Liver (tissue), 9 donors: ENCODE measurements around the gene OLFML1. TPM values are rescaled to one million over a fixed set of nuclear protein-coding genes. Genes with fewer than 3 reads are reported as not detected.

Source experiments
- DNase-seq: peaks from one replicate; pipeline ENCODE4 v3.0.0-alpha.2; 2017; ENCODE audit warnings: low spot score
- H3K27ac ChIP-seq, 2 donors: one replicate each; pipeline ENCODE4 v1.7.0; 2013; ENCODE audit warnings: inconsistent platforms in 2 of 2, low read length in 2 of 2, control low read depth in 1 of 2, low read depth in 1 of 2, mild to moderate bottlenecking in 1 of 2
- H3K27me3 ChIP-seq, 4 donors: one replicate each; pipeline versions ENCODE4 v1.6.1 to v1.7.0; 2013; ENCODE audit warnings: low read length in 3 of 4, inconsistent platforms in 1 of 4, mild to moderate bottlenecking in 1 of 4, moderate library complexity in 1 of 4; ENCODE audit not compliant: control insufficient read depth in 4 of 4, insufficient read depth in 4 of 4
- H3K36me3 ChIP-seq, 4 donors: one replicate each; pipeline versions ENCODE4 v1.6.1 to v1.7.0; 2013; ENCODE audit warnings: low read length in 3 of 4, mild to moderate bottlenecking in 3 of 4, low read depth in 1 of 4, moderate library complexity in 1 of 4; ENCODE audit not compliant: control insufficient read depth in 4 of 4, insufficient read depth in 3 of 4
- H3K4me1 ChIP-seq, 4 donors: one replicate each; pipeline versions ENCODE4 v1.6.1 to v1.7.0; 2013; ENCODE audit warnings: low read length in 3 of 4, mild to moderate bottlenecking in 3 of 4, moderate library complexity in 1 of 4; ENCODE audit not compliant: control insufficient read depth in 4 of 4, insufficient read depth in 4 of 4
- H3K4me3 ChIP-seq, 3 donors: one replicate each; pipeline versions ENCODE4 v1.6.1 to v1.7.0; 2013; ENCODE audit warnings: low read length in 3 of 3, control low read depth in 1 of 3, low read depth in 1 of 3, mild to moderate bottlenecking in 1 of 3
- H3K9ac ChIP-seq, 2 donors: one replicate each; pipeline ENCODE4 v1.7.0; 2013; ENCODE audit warnings: low read length in 2 of 2, mild to moderate bottlenecking in 2 of 2, moderate library complexity in 2 of 2, control low read depth in 1 of 2, low read depth in 1 of 2
- H3K9me3 ChIP-seq, 4 donors: one replicate each; pipeline versions ENCODE4 v1.6.1 to v1.7.0; 2013; ENCODE audit warnings: low read length in 3 of 4; ENCODE audit not compliant: control insufficient read depth in 4 of 4
- ATF3 ChIP-seq: IDR thresholded peaks from 2 replicates; pipeline ENCODE4 v1.6.1; 2016; ENCODE audit warnings: antibody characterized with exemption
- CTCF ChIP-seq: fragments of 150-350 bp; IDR thresholded peaks from 2 replicates; pipeline ENCODE4 v1.5.1; 2017; ENCODE audit warnings: improper control_type of control experiment, low read depth, low read length; ENCODE audit not compliant: missing input control
- EGR1 ChIP-seq, 2 donors: IDR thresholded peaks; 2 replicates each; pipeline ENCODE4 v1.6.1; 2016 to 2018; ENCODE audit warnings: antibody characterized with exemption in 2 of 2, low read depth in 2 of 2
- FOXA1 ChIP-seq: IDR thresholded peaks from 2 replicates; pipeline ENCODE4 v1.6.1; 2016; ENCODE audit warnings: antibody characterized with exemption
- FOXA2 ChIP-seq: IDR thresholded peaks from 2 replicates; pipeline ENCODE4 v1.6.1; 2016; ENCODE audit warnings: antibody characterized with exemption
- GABPA ChIP-seq, 2 donors: IDR thresholded peaks in 1 of 2; conservative IDR thresholded peaks in 1 of 2; 2 replicates each; pipeline ENCODE4 v1.6.1; 2016; ENCODE audit warnings: antibody characterized with exemption in 2 of 2, mild to moderate bottlenecking in 1 of 2, moderate library complexity in 1 of 2
- HNF4A ChIP-seq, 2 donors: conservative IDR thresholded peaks; 2 replicates each; pipeline ENCODE4 v1.6.1; 2016; ENCODE audit warnings: antibody characterized with exemption in 2 of 2, mild to moderate bottlenecking in 2 of 2
- HNF4G ChIP-seq: IDR thresholded peaks from 2 replicates; pipeline ENCODE4 v1.6.1; 2016; ENCODE audit warnings: antibody characterized with exemption
- JUND ChIP-seq, 2 donors: IDR thresholded peaks; 2 replicates each; pipeline ENCODE4 v1.6.1; 2016; ENCODE audit warnings: antibody characterized with exemption in 2 of 2
- MAX ChIP-seq: IDR thresholded peaks from 2 replicates; pipeline ENCODE4 v1.6.1; 2016; ENCODE audit warnings: antibody characterized with exemption
- NR2F2 ChIP-seq: IDR thresholded peaks from 2 replicates; pipeline ENCODE4 v1.6.1; 2016; ENCODE audit warnings: antibody characterized with exemption
- RAD21 ChIP-seq, 2 donors: IDR thresholded peaks; 2 replicates each; pipeline ENCODE4 v1.6.1; 2016; ENCODE audit warnings: antibody characterized with exemption in 2 of 2, mild to moderate bottlenecking in 2 of 2
- REST ChIP-seq: IDR thresholded peaks from 2 replicates; pipeline ENCODE4 v1.6.1; 2016; ENCODE audit warnings: antibody characterized with exemption, mild to moderate bottlenecking
- RXRA ChIP-seq, 2 donors: IDR thresholded peaks; 2 replicates each; pipeline ENCODE4 v1.6.1; 2017 to 2018; ENCODE audit warnings: antibody characterized with exemption in 2 of 2, mild to moderate bottlenecking in 1 of 2
- SP1 ChIP-seq: IDR thresholded peaks from 2 replicates; pipeline ENCODE4 v1.6.1; 2018; ENCODE audit warnings: antibody characterized with exemption, mild to moderate bottlenecking
- TAF1 ChIP-seq: conservative IDR thresholded peaks from 2 replicates; pipeline ENCODE4 v1.6.1; 2016; ENCODE audit warnings: antibody characterized with exemption, mild to moderate bottlenecking
- YY1 ChIP-seq: IDR thresholded peaks from 2 replicates; pipeline ENCODE4 v1.6.1; 2016; ENCODE audit warnings: antibody characterized with exemption, mild to moderate bottlenecking
- ZBTB33 ChIP-seq: IDR thresholded peaks from 2 replicates; pipeline ENCODE4 v1.6.1; 2016; ENCODE audit warnings: antibody characterized with exemption
- WGBS: extraction: QIAGEN DNeasy Blood & Tissue Kit; methylation state at CpG from one replicate; pipeline ENCODE4 v1.1.7; 2013; 5-methylcytosine and 5-hydroxymethylcytosine counted together
- polyA plus RNA-seq, 2 donors: library from polyadenylated mRNA; stranded (reverse) in 1 of 2; unstranded in 1 of 2; fragments of 200-250 nt in 1 of 2; fragments of >200 nt in 1 of 2; fragmentation: Nextera tagmentation in 1 of 2; extraction: Ambion mirVana in 1 of 2; gene quantifications; one replicate each; pipeline versions ENCODE4 v1.2.1 to v1.2.3, GENCODE V29; 2013 to 2015
- total RNA-seq, 2 donors: library from RNA; depleted of rRNA; stranded (reverse); fragments of >200 nt; gene quantifications; one replicate each; pipeline ENCODE4 v1.2.3, GENCODE V29; 2014
- donor health status: healthy.
- donor health status: healthy.
- donor health status: healthy.
- donor health status: healthy.
- donor health status: healthy.

The OLFML1 gene
- total and polyA plus RNA-seq, 4 donors = 2.8 to 4.2 (median 2.9) TPM

- DNase-seq = no peak
- no peaks in the 10 kb centered on the region for H3K9me3 ChIP-seq
- no peak overlapping the region for H3K9ac ChIP-seq
- no peak overlapping the region for H3K4me3 ChIP-seq
- WGBS = 92% methylated on average over 4 of the region's 4 CpGs
- peaks cover 0 to 4% (median 0%) of the 10 kb centered on the region in 4 donors for H3K4me1 ChIP-seq
- TF ChIP-seq HNF4A (conservative IDR thresholded peaks at IDR 0.05) = no peak
- no peak for TF ChIP-seq NR2F2
- TF ChIP-seq JUND (IDR thresholded peaks at IDR 0.05) = no peak
- no peak for TF ChIP-seq ZBTB33
- no peak for TF ChIP-seq RAD21 (IDR thresholded peaks at IDR 0.05)
- no peak for TF ChIP-seq HNF4G
- TF ChIP-seq RXRA (IDR thresholded peaks at IDR 0.05) = no peak
- TF ChIP-seq GABPA (IDR thresholded peaks at IDR 0.05 in 1 of 2, conservative IDR thresholded peaks at IDR 0.05 in 1 of 2) = no peak
- no peak for TF ChIP-seq CTCF
- TF ChIP-seq REST = no peak
- TF ChIP-seq FOXA2 = no peak
- TF ChIP-seq EGR1 (IDR thresholded peaks at IDR 0.05; ENCODE audit: low read depth in 2 of 2) = no peak
- no peak for TF ChIP-seq YY1
- TF ChIP-seq TAF1 = no peak
- no peak for TF ChIP-seq SP1
- TF ChIP-seq ATF3 = no peak
- no peak for TF ChIP-seq MAX
- TF ChIP-seq FOXA1 = no peak
- H3K27ac ChIP-seq = no peak overlapping the region
- H3K36me3 ChIP-seq = peaks cover 0 to 5% (median 3%) of the 10 kb centered on the region in 4 donors
- H3K27me3 ChIP-seq = no peaks in the 10 kb centered on the region
These were observed 60.3 kb downstream of the OLFML1 start for GRCh38 chr11:7545611-7546010.
